GM19099 (cell line): ENCODE results near the gene TSPAN9.

Experiments
- POLR2A ChIP-seq: IDR thresholded peaks from 3 replicates; pipeline ENCODE4 v1.6.1; 2011; ENCODE audit warnings: low read depth; ENCODE audit not compliant: insufficient read length; ENCODE audit errors: extremely low read depth

Gene TSPAN9

GRCh38 chr12:3117591-3118015 is 40.4 kb downstream of the TSPAN9 start:
- TF ChIP-seq POLR2A: no peak

DNA sequence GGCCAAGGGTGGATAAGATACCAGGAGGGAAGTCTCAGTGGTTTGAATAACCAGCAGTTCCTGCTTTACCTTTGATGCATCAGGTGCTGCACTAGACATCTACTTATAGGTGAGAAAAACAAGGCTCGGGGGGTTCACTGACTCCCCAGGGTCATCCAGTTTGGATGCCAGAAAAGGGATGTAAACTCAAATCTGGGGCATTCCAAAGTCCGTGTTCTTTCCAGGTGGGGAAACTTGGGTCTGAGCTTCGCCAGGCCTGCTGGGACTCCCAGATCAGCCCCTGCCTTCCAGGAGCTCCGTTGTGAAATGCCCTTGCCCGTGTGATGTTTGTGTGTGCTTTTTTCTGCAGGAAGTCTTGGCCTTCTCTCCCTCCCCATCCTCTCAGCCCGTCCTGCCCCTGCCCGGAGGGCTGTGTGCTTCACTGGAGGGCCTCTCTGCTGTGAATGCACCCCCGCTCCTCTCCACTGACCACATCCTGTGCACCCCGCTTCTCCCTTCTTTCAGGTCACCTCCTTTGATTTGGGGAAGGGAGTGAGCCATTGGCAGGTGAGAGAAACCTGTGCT is 42.1 kb downstream of the TSPAN9 start:
- TF ChIP-seq POLR2A: no peak

DNA sequence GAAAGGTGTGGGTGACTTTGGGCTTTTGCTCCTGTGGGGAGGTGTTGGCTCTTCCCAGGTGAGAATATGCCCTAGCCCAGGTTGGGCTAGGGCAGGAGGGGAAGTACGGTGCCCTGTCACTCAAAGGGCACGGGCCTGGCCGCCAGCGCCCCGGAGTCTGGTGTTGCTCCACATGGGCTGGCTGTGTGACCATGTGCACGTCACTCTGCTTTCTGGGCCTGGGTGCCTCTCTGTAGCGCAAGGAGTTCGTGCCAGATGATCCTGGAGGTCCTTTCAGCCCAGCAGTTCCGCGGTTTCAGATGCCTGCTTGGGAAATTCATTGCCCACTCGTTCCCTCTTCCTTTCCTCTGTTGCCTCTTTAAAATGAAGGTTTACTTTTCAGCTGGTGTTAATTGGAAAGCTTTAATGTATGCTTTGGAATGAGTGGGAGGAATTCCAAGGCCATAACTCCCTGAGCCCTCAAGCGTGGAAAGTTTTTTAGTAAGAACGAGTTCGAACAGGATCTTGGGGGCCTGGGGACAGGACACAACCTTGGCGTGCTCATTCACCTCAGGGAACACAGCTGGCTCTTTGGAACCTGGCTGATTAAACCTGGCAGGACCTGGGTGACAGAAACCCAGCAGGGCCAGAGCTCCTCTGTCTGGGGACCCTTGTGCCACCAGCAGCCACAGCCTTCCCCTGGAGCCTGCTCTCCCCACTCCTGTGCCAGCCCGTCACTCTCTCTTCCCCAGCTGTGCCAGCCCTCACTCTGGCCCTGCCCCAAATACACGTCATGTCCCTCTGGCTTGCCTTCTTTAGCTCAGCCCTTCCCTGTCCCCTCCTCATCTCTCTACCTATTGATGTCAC is 42.8 kb downstream of the TSPAN9 start:
- no peak for TF ChIP-seq POLR2A

- no peak for TF ChIP-seq POLR2A
Observed at GRCh38 chr12:3120701-3121100, 43.5 kb downstream of the TSPAN9 start.

DNA sequence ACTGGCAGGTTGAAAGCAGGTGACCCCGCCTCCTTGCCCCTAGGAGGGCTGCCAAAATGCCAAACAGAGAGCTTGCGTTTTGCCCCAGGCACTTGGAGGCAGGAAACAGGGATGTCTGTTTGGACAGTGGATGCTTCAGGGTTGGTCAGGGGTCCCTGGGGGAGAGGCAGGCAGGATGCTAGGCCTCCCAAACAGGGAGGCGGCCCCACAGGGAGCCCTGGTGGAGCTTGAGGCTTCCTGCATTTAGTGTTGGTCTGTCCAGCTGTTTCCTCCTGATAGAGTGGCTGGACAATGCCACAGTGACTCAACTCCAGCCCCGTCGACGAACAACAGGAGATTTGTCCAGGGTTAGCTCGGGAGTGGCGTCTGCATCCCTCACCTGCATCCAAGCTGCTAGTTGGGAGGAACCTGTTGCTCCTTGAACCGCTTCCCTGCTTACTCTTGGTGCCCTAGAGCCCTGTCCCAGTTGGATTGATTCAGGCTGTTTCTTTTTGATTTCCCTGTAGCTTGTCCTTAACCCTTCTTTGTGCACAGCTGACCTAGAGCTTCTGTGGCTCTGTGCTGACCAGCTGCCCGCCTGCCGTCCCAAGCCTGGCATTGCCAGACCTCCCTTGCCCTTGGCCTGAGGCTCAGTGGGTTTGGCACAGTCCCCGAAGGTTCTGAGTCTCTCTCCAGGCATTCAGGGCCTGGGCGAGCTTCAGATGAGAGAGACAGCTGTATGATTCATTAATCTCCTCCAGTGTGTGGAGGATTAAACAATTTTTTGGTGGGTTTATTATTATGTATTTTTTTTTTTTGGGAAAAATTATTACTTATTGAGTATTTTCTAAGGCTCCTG is 45.9 kb downstream of the TSPAN9 start:
- TF ChIP-seq POLR2A: no peak

- no peak for TF ChIP-seq POLR2A
Observed at GRCh38 chr12:3123729-3124128, 46.5 kb downstream of the TSPAN9 start.

- TF ChIP-seq POLR2A: no peak
Observed at GRCh38 chr12:3124917-3125316, 47.7 kb downstream of the TSPAN9 start.

DNA sequence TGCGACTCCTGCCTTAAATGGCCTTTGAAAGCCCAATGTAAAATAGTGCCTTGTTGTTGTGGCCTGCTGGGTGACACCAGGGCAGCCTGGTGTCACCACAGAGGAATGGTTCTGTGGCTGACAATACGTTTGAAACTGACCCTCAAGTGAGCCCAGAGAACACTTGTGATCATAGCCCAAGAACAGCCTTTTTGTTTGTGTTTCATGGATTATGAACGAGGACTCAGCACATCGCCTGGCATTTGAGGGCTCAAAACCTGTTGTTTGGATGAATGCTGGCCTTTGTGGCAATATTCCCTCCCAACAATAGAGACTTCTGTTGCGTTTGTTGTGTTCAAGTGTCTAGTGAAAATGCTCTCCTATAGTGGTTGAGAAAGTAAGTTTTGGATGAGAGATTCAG is 48.5 kb downstream of the TSPAN9 start:
- TF ChIP-seq POLR2A: no peak

DNA sequence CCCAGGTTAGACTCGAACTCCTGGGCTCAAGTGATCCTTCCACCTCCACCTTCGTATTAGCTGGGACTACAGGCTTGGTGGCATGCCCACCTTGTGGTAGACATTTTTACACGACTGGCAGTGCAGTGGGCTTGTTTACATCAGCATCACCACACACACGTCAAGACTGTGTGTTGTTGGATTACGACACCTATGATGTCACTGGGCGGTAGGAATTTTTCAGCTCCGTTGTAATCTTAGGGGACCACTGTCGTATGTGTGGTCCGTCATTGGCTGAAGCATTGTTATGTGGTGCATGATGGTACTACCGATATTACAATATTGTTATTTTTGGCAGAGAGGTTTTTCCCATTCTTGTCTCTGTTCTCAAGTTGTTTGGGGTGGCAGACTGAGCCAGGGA is 50.7 kb downstream of the TSPAN9 start:
- no peak for TF ChIP-seq POLR2A

DNA sequence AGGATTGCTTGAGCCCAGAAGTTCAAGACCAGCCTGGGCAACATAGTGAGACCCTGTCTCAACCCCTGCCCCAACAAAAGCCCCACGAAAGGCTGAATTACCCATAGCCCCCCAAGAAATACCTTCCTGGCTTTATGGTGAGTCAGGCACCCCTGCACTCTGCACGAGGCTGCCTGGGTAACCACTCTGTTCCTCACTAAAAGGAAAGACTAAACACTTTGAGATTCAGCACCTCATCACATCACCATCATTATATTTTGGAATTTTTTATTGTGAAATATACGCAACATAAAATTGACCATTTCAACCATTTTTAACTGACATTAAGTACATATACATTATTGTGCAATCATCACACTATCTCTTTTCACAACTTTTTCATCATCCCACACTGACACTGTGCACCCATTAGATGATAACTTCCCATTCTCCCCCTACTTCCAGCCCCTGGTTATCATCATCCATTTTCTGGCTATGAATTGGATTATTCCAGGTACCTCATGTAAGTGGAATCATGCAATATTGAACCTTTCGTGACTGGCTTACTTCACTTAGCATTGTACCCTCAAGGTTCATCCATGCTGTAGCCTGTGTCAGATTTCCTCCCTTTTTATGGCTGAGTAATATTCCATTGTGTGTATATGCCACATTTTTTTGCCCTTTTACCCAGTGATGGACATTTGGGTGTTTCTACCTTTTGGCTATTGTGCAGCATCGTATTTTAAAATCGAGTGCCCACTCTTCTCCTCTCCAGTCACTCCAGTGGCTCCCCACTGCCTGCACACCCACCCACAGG is 51.5 kb downstream of the TSPAN9 start:
- no peak for TF ChIP-seq POLR2A

GRCh38 chr12:3129301-3130056 is 52.3 kb downstream of the TSPAN9 start:
- no peak for TF ChIP-seq POLR2A

GRCh38 chr12:3130057-3130830 is 53.1 kb downstream of the TSPAN9 start:
- TF ChIP-seq POLR2A: no peak

GRCh38 chr12:3131129-3131528 is 54.0 kb downstream of the TSPAN9 start:
- no peak for TF ChIP-seq POLR2A
